Activated CD4-positive, alpha-beta T cell treated with anti-CD3 and anti-CD28 coated beads, Interleukin-2, amount 50 U/mL, for 24 hours (primary cell): Measurements from ENCODE around the gene FNIP2.
"Not testable (repeated sequence)": the region's sequence is repeated elsewhere in the genome, so short reads cannot be mapped to it uniquely, and the experiment has no call there.

ENCODE experiments used
- DNase-seq, 2 donors: peaks; one replicate each; pipeline ENCODE4 v3.0.0-alpha.2; 2020; ENCODE audit warnings: low read depth in 1 of 2, low spot score in 1 of 2

The FNIP2 gene

DNA sequence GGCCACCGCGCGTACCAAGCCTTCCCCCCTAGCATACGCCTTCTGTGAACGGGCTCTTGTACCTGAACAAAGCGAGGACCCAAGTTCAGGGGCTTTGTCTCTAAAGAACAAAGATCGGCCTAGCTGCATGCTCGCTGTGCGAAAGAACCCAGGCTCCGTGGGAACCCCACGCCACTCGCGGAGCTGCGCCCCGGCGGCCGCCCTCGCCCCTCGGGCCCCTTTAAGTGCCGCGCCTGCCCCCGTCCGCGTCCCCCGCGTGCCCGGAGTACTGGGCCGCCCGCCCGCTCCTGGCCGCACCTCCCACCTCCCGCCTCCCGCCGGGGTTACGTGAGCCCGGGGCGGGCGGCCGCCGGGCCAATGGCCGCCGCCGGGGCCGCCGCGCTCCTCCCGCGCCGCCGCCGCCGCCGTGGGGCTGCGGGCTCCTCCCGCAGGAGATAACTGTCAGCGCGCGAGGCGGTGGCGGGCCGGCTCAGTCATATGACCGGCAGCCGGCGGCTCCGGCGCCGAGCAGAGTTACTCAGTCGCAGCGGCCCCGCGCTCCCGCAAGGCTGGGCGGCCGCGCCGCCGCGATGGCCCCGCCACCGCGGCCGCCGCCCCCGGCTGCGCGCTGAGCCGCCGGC, at the start of gene FNIP2:
FNIP2 (plus strand) TSS at position 472 of the 620 bp plus-strand sequence. CDS start 187 bp downstream, outside the sequence.
- DNase-seq, result peak; percentile 35 to 39

GRCh38 chr4:158721680-158722079, 47.1 kb upstream of the FNIP2 start:
- DNase-seq, result no peak

- DNase-seq, result no peak
Measured at GRCh38 chr4:158722291-158722916, 46.4 kb upstream of the FNIP2 start.

GRCh38 chr4:158722917-158723793, 45.7 kb upstream of the FNIP2 start, which contains the start of gene PPID:
TSS of gene PPID (minus strand) at chr4:158723396. CDS start at chr4:158723288, 108 bp downstream.
- DNase-seq, result peak; percentile 73 to 79

GRCh38 chr4:158724637-158725036, 44.2 kb upstream of the FNIP2 start:
- DNase-seq, result no peak

DNA sequence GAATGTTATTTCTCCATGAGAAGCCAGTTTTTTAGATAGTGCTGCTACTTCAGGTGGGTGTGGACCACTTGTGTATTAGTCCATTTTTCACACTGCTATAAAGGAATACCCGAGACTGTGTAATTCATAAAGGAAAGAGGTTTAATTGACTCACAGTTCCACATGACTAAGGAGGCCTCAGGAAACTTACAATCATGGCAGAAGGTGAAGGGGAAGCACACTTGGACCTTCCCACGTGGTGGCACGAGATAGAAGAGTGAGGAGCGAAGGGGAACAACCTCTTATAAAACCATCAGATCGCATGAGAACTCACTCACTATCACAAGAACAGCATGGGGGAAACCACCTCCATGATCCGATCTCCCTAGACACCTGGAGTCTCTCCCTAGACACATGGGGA, 42.2 kb upstream of the FNIP2 start:
- DNase-seq, result no peak

- DNase-seq, result no peak
Measured at GRCh38 chr4:158728236-158728635, 40.6 kb upstream of the FNIP2 start.

DNA sequence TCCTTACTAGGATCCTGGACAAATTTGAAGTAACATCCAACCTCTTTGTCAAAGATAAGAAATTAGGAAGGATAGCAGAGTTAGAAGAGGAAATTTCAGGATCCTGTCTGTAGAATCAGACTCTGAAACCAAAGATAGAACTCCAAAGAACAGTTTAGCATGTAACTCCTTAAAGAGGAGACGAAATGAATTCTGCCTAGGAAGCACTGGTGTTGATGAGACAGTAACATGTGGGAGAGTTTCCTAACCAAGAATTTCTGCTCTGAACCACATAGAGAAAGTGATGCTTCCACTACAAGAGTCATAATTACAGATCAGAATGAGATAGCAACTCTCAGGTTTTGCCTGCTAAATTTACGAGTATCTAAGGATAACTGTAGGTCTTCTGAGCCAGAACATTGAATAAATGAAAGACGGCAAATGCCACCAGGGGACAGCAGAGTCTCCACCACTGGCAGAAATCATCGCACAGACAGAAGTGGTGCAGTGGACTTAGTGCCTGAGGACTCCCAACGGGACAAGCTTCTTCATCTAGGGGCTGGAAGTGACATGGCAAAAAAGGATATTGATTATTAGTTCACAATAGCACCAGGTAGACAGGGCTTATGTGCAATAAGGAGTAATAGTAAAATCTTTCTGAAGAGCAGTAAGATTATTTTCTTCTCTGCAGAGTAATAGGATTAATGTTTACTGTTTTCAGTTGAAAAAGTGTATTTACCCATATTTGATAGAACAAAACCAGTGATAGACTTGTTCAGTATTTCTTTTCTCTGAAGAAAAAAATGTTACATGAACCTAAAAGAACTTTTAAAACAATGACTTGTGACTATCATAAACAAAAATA, 38.9 kb upstream of the FNIP2 start:
- DNase-seq, result peak in 1 of 2 donors; percentile 38

DNA sequence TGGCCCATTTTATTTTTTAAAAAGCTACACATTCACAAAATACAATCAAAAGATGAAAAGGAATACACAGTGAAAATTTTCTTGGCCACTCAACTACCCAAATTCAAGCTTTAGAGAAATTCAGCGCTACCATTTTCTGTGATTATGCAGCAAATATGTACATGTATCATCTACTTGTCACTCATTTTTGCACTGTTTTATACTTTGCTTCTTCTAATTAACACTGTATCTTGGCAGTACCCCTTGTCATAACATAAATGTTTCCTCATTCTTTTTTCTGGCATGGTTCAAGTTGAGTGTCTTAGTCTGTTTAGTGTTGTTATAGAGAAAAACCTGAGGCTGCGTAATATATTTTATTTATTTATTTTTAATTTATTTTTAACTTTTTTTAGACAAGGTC, 30.0 kb upstream of the FNIP2 start:
- DNase-seq, result no peak

GRCh38 chr4:158739600-158739999, 29.2 kb upstream of the FNIP2 start:
- DNase-seq, result no peak

DNA sequence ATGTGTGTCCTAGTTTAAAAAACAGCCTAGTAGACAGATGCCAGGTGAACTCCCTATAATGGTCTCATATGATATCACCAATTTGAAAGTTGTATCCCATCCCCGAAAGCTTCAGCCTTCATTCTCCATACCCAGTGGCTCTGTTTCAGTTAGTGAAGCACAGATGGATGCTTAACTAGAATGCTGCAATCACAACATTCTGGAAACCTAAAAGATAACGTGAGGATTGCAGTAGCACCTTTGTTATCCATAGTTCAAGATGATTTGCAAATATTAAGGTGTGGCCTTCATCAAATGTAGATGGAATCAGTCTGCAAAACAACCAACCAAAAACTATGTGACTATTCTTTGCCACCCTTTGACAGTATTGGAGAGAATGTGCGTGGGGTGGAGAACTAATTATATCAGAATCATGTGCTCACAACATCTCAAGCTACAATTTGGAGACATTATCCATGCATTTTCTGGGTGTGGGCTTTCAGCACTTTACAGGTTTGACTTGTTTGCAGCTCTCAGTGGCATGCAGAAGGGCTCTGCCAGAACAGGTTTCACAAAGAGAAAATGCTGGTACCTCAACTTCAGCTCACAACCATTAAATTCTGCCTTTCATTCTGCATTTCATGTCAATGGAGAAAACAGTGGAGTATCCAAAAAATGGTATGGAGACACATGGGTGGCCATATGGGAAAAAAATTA, 27.4 kb upstream of the FNIP2 start:
- no peak for DNase-seq

DNA sequence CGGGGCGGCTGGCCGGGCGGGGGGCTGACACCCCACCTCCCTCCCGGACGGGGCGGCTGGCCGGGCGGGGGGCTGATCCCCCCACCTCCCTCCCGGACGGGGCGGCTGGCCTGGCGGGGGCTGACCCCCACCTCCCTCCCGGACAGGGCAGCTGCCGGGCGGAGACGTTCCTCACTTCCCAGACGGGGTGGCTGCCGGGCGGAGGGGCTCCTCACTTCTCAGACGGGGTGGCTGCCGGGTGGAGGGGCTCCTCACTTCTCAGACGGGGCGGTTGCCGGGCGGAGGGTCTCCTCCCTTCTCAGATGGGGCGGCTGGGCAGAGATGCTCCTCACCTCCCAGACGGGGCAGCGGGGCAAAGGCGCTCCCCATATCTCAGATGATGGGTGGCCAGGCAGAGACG, 22.3 kb upstream of the FNIP2 start:
- DNase-seq, result not testable (repeated sequence)

GRCh38 chr4:158750379-158750778, 18.4 kb upstream of the FNIP2 start:
- no peak for DNase-seq

GRCh38 chr4:158754385-158755180, 14.2 kb upstream of the FNIP2 start:
- DNase-seq, result no peak

DNA sequence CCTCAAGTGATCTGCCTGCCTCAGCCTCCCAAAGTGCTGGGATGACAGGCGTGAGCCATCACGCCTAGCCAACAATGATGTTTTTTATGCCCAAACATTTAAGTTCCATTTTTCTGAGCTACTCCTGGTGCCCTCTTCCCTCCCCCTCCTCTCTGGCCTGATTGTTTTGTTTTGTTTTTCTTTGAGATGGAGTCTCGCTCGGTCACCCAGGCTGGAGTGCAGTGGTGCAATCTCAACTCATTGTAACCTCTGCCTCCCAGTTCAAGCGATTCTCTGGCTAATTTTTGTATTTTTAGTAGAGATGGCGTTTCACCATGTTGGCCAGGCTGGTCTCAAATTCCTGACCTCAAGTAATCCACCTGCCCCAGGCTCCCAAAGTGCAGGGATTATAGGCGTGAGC, 13.0 kb upstream of the FNIP2 start:
- DNase-seq, result not testable (repeated sequence)

- no peak for DNase-seq
Measured at GRCh38 chr4:158756588-158756987, 12.2 kb upstream of the FNIP2 start.

GRCh38 chr4:158758142-158758541, 10.7 kb upstream of the FNIP2 start:
- DNase-seq, result no peak

DNA sequence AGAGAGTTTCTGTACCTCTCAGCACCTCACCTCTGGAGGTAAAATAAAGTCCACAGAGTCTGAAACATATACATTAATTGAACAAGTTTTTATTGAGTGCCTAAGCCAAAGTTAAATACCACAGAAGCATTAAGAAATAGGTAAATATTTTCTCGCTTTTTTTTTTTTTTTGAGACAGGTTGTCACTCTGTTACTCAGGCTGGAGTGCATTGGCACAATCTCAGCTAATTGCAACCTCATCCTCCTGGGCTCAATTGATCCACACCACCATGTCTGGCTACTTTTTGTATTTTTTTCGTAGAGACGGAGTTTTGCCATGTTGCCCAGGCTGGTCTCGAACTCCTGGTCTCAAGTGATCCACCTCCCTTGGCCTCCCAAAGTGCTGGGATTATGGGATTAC, 10.1 kb upstream of the FNIP2 start:
- no peak for DNase-seq

DNA sequence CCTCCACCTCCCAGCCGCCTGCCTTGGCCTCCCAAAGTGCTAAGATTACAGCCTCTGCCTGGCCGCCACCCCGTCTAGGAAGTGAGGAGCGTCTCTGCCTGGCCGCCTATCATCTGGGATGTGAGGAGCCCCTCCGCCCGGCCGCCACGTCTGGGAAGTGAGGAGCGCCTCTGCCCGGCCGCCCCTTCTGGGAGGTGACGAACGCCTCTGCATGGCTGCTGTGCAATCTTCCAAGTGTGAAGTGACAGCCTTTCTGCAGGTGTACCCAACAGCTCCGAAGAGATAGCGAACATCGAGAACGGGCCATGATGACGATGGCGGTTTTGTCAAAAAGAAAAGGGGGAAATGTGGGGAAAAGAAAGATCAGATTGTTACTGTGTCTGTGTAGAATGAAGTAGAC, 9.3 kb upstream of the FNIP2 start:
- DNase-seq, result not testable (repeated sequence)

GRCh38 chr4:158760866-158761265, 8.0 kb upstream of the FNIP2 start:
- DNase-seq, result no peak
